Measurements from ENCODE around the gene PALMD.

The PALMD gene

DNA sequence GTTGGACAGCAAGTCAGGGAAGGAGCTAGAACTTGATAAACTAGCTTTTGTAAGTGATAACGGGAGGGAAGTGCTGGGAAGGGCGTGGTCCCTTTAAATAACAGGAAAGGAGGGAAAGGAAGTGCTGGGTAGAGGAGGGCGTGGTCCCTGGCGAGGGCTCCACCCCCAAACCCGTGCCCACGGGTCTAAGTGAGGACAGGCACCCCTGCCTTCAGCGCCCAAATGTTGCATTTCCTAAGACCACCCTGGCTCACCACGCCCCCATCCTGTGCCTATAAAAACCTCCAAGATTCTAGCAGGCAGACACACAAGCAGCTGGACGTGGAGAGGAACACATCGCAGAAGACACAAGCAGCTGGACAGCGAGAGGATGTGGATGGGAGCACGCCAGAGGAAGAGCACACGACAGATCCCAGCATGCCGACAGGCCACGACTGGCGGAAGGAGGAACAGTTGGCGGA is 58.5 kb downstream of the PALMD start:
- Histone ChIP-seq H3K27ac (ENCODE audit: low read depth, low read length) (no peak overlapping the region), H3K36me3 (ENCODE audit: control insufficient read depth in 5 of 5, insufficient read depth in 5 of 5, low read length in 5 of 5) (peaks cover 0 to 3% (median 0%) of the 10 kb centered on the region in 5 donors), H3K9me3 (ENCODE audit: control insufficient read depth in 5 of 5, low read length in 5 of 5) (no peaks in the 10 kb centered on the region), H3K9ac (ENCODE audit: low read length in 5 of 5) (no peak overlapping the region), H3K4me1 (ENCODE audit: control insufficient read depth in 5 of 5, insufficient read depth in 5 of 5, low read length in 5 of 5) (peaks cover 0 to 22% (median 9%) of the 10 kb centered on the region in 5 donors), H3K27me3 (ENCODE audit: control insufficient read depth in 5 of 5, insufficient read depth in 4 of 5, low read length in 5 of 5) (no peaks in the 10 kb centered on the region), H3K4me3 (ENCODE audit: low read depth in 1 of 5, low read length in 5 of 5) (no peak overlapping the region)

GRCh38 chr1:99705385-99705784 is 59.5 kb downstream of the PALMD start:
- no peak overlapping the region for H3K27ac ChIP-seq (ENCODE audit: low read depth, low read length)
- H3K36me3 ChIP-seq (ENCODE audit: control insufficient read depth in 5 of 5, insufficient read depth in 5 of 5, low read length in 5 of 5), result peaks cover 0 to 11% (median 5%) of the 10 kb centered on the region in 5 donors
- no peaks in the 10 kb centered on the region for H3K9me3 ChIP-seq (ENCODE audit: control insufficient read depth in 5 of 5, low read length in 5 of 5)
- H3K4me1 ChIP-seq (ENCODE audit: control insufficient read depth in 5 of 5, insufficient read depth in 5 of 5, low read length in 5 of 5), result peaks cover 0 to 18% (median 9%) of the 10 kb centered on the region in 5 donors
- H3K9ac ChIP-seq (ENCODE audit: low read length in 5 of 5), result no peak overlapping the region
- H3K4me3 ChIP-seq (ENCODE audit: low read depth in 1 of 5, low read length in 5 of 5), result no peak overlapping the region
- no peaks in the 10 kb centered on the region for H3K27me3 ChIP-seq (ENCODE audit: control insufficient read depth in 5 of 5, insufficient read depth in 4 of 5, low read length in 5 of 5)

- peaks cover 0 to 18% (median 9%) of the 10 kb centered on the region in 5 donors for H3K4me1 ChIP-seq (ENCODE audit: control insufficient read depth in 5 of 5, insufficient read depth in 5 of 5, low read length in 5 of 5)
- no peak overlapping the region for H3K4me3 ChIP-seq (ENCODE audit: low read depth in 1 of 5, low read length in 5 of 5)
- no peak overlapping the region for H3K27ac ChIP-seq (ENCODE audit: low read depth, low read length)
- H3K27me3 ChIP-seq (ENCODE audit: control insufficient read depth in 5 of 5, insufficient read depth in 4 of 5, low read length in 5 of 5), result no peaks in the 10 kb centered on the region
- H3K36me3 ChIP-seq (ENCODE audit: control insufficient read depth in 5 of 5, insufficient read depth in 5 of 5, low read length in 5 of 5), result peaks cover 0 to 16% (median 8%) of the 10 kb centered on the region in 5 donors
- no peaks in the 10 kb centered on the region for H3K9me3 ChIP-seq (ENCODE audit: control insufficient read depth in 5 of 5, low read length in 5 of 5)
- no peak overlapping the region for H3K9ac ChIP-seq (ENCODE audit: low read length in 5 of 5)
Measured at GRCh38 chr1:99707535-99708142, 61.7 kb downstream of the PALMD start.

GRCh38 chr1:99710994-99711393 is 65.1 kb downstream of the PALMD start:
- H3K4me1 ChIP-seq (ENCODE audit: control insufficient read depth in 5 of 5, insufficient read depth in 5 of 5, low read length in 5 of 5), result peaks cover 0 to 3% (median 0%) of the 10 kb centered on the region in 5 donors
- no peak overlapping the region for H3K4me3 ChIP-seq (ENCODE audit: low read depth in 1 of 5, low read length in 5 of 5)
- H3K27ac ChIP-seq (ENCODE audit: low read depth, low read length), result no peak overlapping the region
- no peak overlapping the region for H3K9ac ChIP-seq (ENCODE audit: low read length in 5 of 5)
- peaks cover 5 to 30% (median 13%) of the 10 kb centered on the region in 5 donors for H3K36me3 ChIP-seq (ENCODE audit: control insufficient read depth in 5 of 5, insufficient read depth in 5 of 5, low read length in 5 of 5)
- H3K9me3 ChIP-seq (ENCODE audit: control insufficient read depth in 5 of 5, low read length in 5 of 5), result no peaks in the 10 kb centered on the region
- no peaks in the 10 kb centered on the region for H3K27me3 ChIP-seq (ENCODE audit: control insufficient read depth in 5 of 5, insufficient read depth in 4 of 5, low read length in 5 of 5)

DNA sequence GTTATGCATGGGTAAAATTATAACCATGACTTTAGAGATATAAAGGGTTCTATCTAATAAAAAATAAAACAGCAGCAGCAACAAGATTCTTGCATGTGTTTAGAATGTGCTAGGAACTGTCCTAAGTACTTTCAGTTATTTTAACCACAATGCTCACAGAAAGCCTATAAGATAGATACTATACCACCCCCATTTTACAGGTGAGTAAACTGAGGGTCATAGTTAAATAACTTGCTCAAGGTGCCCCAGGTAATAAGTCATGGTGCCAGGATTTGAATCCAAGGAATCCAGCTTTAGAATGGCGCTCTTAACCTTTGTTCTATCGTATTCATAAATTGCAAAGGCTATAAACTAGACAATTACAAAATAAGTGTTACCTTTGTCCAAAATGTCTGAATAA is 67.1 kb downstream of the PALMD start:
- Histone ChIP-seq H3K4me1 (ENCODE audit: control insufficient read depth in 5 of 5, insufficient read depth in 5 of 5, low read length in 5 of 5) (peaks cover 0 to 3% (median 0%) of the 10 kb centered on the region in 5 donors), H3K27me3 (ENCODE audit: control insufficient read depth in 5 of 5, insufficient read depth in 4 of 5, low read length in 5 of 5) (no peaks in the 10 kb centered on the region), H3K4me3 (ENCODE audit: low read depth in 1 of 5, low read length in 5 of 5) (no peak overlapping the region), H3K9ac (ENCODE audit: low read length in 5 of 5) (no peak overlapping the region), H3K36me3 (ENCODE audit: control insufficient read depth in 5 of 5, insufficient read depth in 5 of 5, low read length in 5 of 5) (peaks cover 10 to 41% (median 21%) of the 10 kb centered on the region in 5 donors), H3K27ac (ENCODE audit: low read depth, low read length) (no peak overlapping the region), H3K9me3 (ENCODE audit: control insufficient read depth in 5 of 5, low read length in 5 of 5) (no peaks in the 10 kb centered on the region)

- Histone ChIP-seq H3K27ac (ENCODE audit: low read depth, low read length) (no peak overlapping the region), H3K4me1 (ENCODE audit: control insufficient read depth in 5 of 5, insufficient read depth in 5 of 5, low read length in 5 of 5) (no peaks in the 10 kb centered on the region), H3K27me3 (ENCODE audit: control insufficient read depth in 5 of 5, insufficient read depth in 4 of 5, low read length in 5 of 5) (no peaks in the 10 kb centered on the region), H3K4me3 (ENCODE audit: low read depth in 1 of 5, low read length in 5 of 5) (no peak overlapping the region), H3K9ac (ENCODE audit: low read length in 5 of 5) (no peak overlapping the region), H3K9me3 (ENCODE audit: control insufficient read depth in 5 of 5, low read length in 5 of 5) (no peaks in the 10 kb centered on the region), H3K36me3 (ENCODE audit: control insufficient read depth in 5 of 5, insufficient read depth in 5 of 5, low read length in 5 of 5) (peaks cover 9 to 24% (median 13%) of the 10 kb centered on the region in 5 donors)
Measured at GRCh38 chr1:99717005-99717404, 71.1 kb downstream of the PALMD start.

GRCh38 chr1:99723251-99723650 is 77.3 kb downstream of the PALMD start:
- Histone ChIP-seq H3K9me3 (ENCODE audit: control insufficient read depth in 5 of 5, low read length in 5 of 5) (no peaks in the 10 kb centered on the region), H3K9ac (ENCODE audit: low read length in 5 of 5) (no peak overlapping the region), H3K4me1 (ENCODE audit: control insufficient read depth in 5 of 5, insufficient read depth in 5 of 5, low read length in 5 of 5) (peaks cover 0 to 18% (median 5%) of the 10 kb centered on the region in 5 donors), H3K27me3 (ENCODE audit: control insufficient read depth in 5 of 5, insufficient read depth in 4 of 5, low read length in 5 of 5) (no peaks in the 10 kb centered on the region), H3K27ac (ENCODE audit: low read depth, low read length) (no peak overlapping the region), H3K36me3 (ENCODE audit: control insufficient read depth in 5 of 5, insufficient read depth in 5 of 5, low read length in 5 of 5) (peaks cover 0 to 7% (median 0%) of the 10 kb centered on the region in 5 donors), H3K4me3 (ENCODE audit: low read depth in 1 of 5, low read length in 5 of 5) (no peak overlapping the region)

DNA sequence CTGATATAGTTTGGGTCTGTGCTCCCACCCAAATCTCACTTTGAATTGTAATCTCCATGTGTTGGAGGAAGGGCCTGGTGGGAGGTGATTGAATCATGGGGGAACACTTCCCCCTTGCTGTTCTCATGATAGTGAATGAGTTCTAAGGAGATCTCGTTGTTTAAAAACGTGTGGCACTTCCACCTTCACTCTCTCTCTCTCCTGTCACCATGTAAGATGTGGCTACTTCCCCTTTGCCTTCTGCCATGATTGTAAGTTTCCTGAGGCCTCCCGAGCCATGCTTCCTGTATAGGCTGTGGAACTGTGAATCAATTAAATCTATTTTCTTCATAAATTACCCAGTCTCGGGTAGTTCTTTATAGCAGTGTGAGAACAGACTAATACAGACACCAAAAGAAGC is 80.1 kb downstream of the PALMD start:
- Histone ChIP-seq H3K27me3 (ENCODE audit: control insufficient read depth in 5 of 5, insufficient read depth in 4 of 5, low read length in 5 of 5) (no peaks in the 10 kb centered on the region), H3K4me1 (ENCODE audit: control insufficient read depth in 5 of 5, insufficient read depth in 5 of 5, low read length in 5 of 5) (peaks cover 2 to 33% (median 15%) of the 10 kb centered on the region in 5 donors), H3K4me3 (ENCODE audit: low read depth in 1 of 5, low read length in 5 of 5) (no peak overlapping the region), H3K9me3 (ENCODE audit: control insufficient read depth in 5 of 5, low read length in 5 of 5) (no peaks in the 10 kb centered on the region), H3K27ac (ENCODE audit: low read depth, low read length) (no peak overlapping the region), H3K36me3 (ENCODE audit: control insufficient read depth in 5 of 5, insufficient read depth in 5 of 5, low read length in 5 of 5) (peaks cover 0 to 3% (median 0%) of the 10 kb centered on the region in 5 donors), H3K9ac (ENCODE audit: low read length in 5 of 5) (no peak overlapping the region)

GRCh38 chr1:99726407-99726806 is 80.5 kb downstream of the PALMD start:
- Histone ChIP-seq H3K4me1 (ENCODE audit: control insufficient read depth in 5 of 5, insufficient read depth in 5 of 5, low read length in 5 of 5) (peaks cover 2 to 33% (median 15%) of the 10 kb centered on the region in 5 donors), H3K36me3 (ENCODE audit: control insufficient read depth in 5 of 5, insufficient read depth in 5 of 5, low read length in 5 of 5) (peaks cover 0 to 3% (median 0%) of the 10 kb centered on the region in 5 donors), H3K27ac (ENCODE audit: low read depth, low read length) (no peak overlapping the region), H3K4me3 (ENCODE audit: low read depth in 1 of 5, low read length in 5 of 5) (no peak overlapping the region), H3K27me3 (ENCODE audit: control insufficient read depth in 5 of 5, insufficient read depth in 4 of 5, low read length in 5 of 5) (no peaks in the 10 kb centered on the region), H3K9me3 (ENCODE audit: control insufficient read depth in 5 of 5, low read length in 5 of 5) (no peaks in the 10 kb centered on the region), H3K9ac (ENCODE audit: low read length in 5 of 5) (no peak overlapping the region)

- peaks cover 0 to 3% (median 0%) of the 10 kb centered on the region in 5 donors for H3K36me3 ChIP-seq (ENCODE audit: control insufficient read depth in 5 of 5, insufficient read depth in 5 of 5, low read length in 5 of 5)
- no peak overlapping the region for H3K27ac ChIP-seq (ENCODE audit: low read depth, low read length)
- H3K4me3 ChIP-seq (ENCODE audit: low read depth in 1 of 5, low read length in 5 of 5), result no peak overlapping the region
- peaks cover 2 to 33% (median 15%) of the 10 kb centered on the region in 5 donors for H3K4me1 ChIP-seq (ENCODE audit: control insufficient read depth in 5 of 5, insufficient read depth in 5 of 5, low read length in 5 of 5)
- no peaks in the 10 kb centered on the region for H3K9me3 ChIP-seq (ENCODE audit: control insufficient read depth in 5 of 5, low read length in 5 of 5)
- H3K27me3 ChIP-seq (ENCODE audit: control insufficient read depth in 5 of 5, insufficient read depth in 4 of 5, low read length in 5 of 5), result no peaks in the 10 kb centered on the region
- no peak overlapping the region for H3K9ac ChIP-seq (ENCODE audit: low read length in 5 of 5)
Measured at GRCh38 chr1:99726818-99727217, 80.9 kb downstream of the PALMD start.

Measured in subcutaneous abdominal adipose tissue (tissue), 5 donors.